Activated naive CD4-positive, alpha-beta T cell treated with Interleukin-2 at 50 U/mL for 16 hours (primary cell): ENCODE results near the gene SLC17A3.

Experiments used
- DNase-seq: peaks from one replicate; pipeline ENCODE4 v3.0.0-alpha.2; 2020

SLC17A3 gene

GRCh38 chr6:25835442-25836283 lies 38.4 kb downstream of the SLC17A3 start:
- no peak for DNase-seq

GRCh38 chr6:25834950-25835349 lies 39.1 kb downstream of the SLC17A3 start:
- no peak for DNase-seq

GRCh38 chr6:25833136-25833535 lies 40.9 kb downstream of the SLC17A3 start:
- no peak for DNase-seq

- no peak for DNase-seq
These were observed 41.4 kb downstream of the SLC17A3 start for GRCh38 chr6:25832670-25833069.

GRCh38 chr6:25832307-25832662 lies 41.8 kb downstream of the SLC17A3 start:
- no peak for DNase-seq

- no peak for DNase-seq
These were observed 42.3 kb downstream of the SLC17A3 start, which contains the start of gene SLC17A1 for GRCh38 chr6:25831532-25832306. Gene SLC17A1, minus strand, starts transcription at chr6:25832052. Its CDS starts 1,495 bp downstream, at chr6:25830557.

GRCh38 chr6:25830458-25830857 lies 43.6 kb downstream of the SLC17A3 start:
- DNase-seq, result no peak

GRCh38 chr6:25829375-25829774 lies 44.7 kb downstream of the SLC17A3 start:
- DNase-seq, result no peak

- DNase-seq, result no peak
These were observed 52.7 kb downstream of the SLC17A3 start for GRCh38 chr6:25821341-25821740.

GRCh38 chr6:25816252-25816651 lies 57.8 kb downstream of the SLC17A3 start:
- no peak for DNase-seq

- DNase-seq, result no peak
These were observed 58.8 kb downstream of the SLC17A3 start for GRCh38 chr6:25815194-25815593.

- no peak for DNase-seq
These were observed 69.2 kb downstream of the SLC17A3 start for GRCh38 chr6:25804804-25805203.

- DNase-seq, result no peak
These were observed 72.6 kb downstream of the SLC17A3 start for GRCh38 chr6:25801436-25801835.
